GM18526 (cell line): ENCODE data around the gene PSMD13.
"Not testable (repeated sequence)": the region's sequence is repeated elsewhere in the genome, so short reads cannot be mapped to it uniquely, and the experiment has no call there.

Experiments
- POLR2A ChIP-seq: IDR thresholded peaks from 3 replicates; pipeline ENCODE4 v1.6.1; 2011; ENCODE audit not compliant: insufficient read length; ENCODE audit errors: extremely low read depth

PSMD13 gene

DNA sequence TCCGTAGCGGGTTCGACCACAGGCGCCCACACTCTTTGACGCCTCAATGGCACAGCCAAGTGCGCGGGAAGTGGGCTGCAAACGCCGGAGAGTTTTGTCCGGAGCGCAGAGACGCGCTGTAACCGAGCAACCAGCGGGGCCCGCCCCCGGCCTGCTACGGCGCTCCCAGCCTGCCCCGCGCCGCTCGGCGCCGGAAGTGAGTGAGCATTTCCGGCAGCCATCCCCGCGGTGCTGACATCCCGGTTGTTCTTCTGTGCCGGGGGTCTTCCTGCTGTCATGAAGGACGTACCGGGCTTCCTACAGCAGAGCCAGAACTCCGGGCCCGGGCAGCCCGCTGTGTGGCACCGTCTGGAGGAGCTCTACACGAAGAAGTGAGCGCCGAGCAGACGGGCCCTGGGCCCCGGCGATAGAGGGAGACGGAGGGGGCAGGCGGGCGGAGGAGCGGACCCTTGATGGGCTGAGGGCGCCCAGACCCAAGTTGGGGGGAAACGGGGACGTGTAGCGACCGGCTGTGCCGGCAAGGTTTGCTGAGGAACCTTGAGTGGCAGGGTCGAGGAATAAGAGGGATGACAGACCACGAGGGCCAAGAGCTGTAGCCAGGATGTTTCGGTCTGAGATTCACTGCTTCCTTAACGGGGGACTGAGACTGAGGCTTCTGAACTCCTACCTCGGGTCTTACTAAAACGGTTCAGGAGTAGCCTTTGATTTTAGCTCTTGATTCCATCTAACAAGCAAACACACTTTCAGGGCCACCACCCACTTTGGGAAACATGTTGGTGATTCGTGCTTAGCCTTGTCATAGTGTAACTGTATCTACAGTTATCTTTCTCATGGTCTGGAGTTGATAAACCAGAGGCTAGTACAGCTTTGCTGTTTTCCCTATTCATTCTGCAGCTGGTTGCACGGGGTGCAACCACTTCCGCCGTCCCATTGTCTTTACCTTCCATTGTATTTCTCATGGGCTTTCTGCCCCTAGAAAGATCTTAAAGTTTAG is at the start of gene PSMD13:
PSMD13 (plus strand) TSS at position 203 of the 994 bp plus-strand sequence; CDS start at position 277, 74 bp downstream.
- peak; percentile 70 for TF ChIP-seq POLR2A

DNA sequence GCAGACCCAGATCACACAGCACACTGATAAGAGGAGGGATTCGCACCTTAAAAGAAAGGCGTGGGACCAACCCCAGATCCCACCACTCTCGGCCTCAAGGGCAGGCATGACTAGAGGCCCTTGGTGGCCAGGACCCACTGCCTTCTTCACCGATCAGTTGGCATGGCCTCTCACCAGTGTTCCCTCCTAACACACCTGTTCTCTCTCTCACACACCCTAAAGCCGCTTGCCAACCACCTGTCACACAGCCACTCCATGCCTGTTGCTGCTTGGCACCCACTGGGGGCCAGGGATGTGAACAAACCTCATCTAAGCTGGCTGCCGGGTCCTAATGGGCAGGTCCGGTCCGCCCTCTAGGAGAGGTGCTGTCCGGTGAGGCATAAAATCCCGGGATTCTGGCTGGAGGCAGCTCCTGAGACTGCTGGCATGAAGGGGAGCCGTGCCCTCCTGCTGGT is 44.1 kb upstream of the PSMD13 start, which contains the start of gene SCGB1C1:
SCGB1C1 (plus strand) TSS at position 405 of the 455 bp plus-strand sequence; CDS start at position 427, 22 bp downstream.
- not testable (repeated sequence) for TF ChIP-seq POLR2A

DNA sequence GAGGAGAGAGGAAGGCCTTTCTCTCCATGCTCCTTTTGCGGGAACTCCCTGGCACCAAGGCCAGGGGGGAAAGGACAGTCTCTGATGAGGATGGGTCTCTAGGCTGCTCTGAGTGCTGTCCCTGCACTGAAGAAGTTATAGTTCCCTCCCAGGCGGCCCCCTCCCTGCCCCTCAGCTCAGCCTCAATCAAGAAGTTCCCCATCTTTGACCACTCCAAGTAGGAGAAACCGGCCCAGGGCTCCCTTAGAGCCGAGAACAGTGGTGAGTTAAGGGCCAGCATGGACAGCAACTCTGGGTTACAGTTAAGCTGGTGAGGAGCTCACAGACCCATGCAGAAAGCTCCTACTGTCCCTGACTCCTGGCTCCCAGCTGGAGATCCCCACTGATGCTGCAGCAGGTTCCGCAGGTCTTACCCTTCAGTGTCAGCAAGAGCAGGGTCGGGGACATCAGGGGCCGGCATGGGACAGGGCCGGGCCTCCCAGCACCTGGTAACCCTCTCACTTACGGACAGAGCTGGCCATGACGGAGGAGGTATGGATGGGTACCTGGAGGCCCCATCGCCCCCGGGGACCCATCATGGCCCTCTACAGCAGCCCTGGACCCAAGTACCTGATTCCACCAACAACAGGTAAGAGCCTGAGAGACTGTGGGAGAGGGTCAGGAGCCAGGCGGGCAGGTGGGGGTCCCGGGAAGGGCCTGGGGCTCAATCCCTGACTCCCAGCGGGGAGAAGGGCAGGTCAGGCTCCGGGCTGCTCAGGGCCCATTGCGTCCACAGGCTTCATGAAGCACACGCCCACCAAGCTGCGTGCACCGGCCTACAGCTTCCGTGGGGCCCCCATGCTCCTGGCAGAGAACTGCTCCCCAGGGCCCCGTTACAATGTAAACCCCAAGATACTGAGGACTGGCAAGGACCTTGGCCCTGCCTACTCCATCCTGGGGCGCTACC is 39.7 kb upstream of the PSMD13 start:
- no peak for TF ChIP-seq POLR2A

DNA sequence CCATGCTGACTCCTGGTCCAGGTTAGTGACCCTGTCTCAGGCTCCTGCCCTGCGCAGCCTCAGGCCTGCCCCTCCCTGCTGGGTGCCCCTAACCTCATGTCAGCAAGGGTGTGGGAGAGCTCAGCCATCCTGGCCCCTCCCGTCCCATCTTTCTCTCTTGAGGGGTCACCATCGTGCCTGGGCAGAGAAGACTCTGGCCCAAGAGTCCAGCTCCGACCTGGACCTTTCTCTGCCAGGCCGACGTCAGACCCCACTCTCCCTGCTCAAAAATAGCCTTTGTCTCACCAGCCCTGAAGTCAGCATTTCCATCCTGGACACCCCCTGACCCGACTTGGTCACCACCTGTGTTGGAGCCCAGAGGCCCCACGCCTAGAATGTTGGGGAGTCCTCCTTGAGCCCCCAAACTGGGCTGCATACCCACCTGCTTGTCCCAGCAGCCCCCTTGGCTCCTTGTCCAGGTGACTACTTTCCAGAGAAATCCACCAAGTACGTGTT is 39.0 kb upstream of the PSMD13 start:
- no peak for TF ChIP-seq POLR2A

DNA sequence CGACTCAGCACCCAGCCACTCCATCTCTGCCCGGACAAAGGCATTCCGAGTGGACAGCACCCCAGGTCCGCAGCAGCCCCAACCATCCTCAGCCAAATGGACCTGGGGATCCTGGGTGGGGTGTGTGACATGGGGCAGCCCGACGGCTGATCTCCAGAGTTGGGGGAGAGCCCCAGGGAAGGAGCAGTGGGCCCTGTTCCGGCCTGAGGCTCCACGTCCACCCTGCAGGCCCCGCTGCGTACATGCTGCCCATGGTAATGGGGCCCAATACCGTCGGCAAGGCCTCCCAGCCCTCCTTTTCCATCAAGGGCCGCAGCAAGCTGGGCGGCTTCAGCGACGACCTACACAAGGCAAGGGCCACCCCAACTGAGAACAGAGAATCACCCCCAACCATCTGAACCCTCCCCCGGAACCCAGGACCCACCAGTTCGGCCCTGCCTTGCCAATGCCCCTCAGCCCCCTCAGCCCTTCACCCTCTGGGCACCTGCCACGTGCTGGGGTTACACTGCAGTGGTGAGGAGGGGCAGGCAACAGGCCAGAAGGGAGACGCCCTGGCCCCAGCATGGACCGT is 38.5 kb upstream of the PSMD13 start:
- TF ChIP-seq POLR2A: no peak

DNA sequence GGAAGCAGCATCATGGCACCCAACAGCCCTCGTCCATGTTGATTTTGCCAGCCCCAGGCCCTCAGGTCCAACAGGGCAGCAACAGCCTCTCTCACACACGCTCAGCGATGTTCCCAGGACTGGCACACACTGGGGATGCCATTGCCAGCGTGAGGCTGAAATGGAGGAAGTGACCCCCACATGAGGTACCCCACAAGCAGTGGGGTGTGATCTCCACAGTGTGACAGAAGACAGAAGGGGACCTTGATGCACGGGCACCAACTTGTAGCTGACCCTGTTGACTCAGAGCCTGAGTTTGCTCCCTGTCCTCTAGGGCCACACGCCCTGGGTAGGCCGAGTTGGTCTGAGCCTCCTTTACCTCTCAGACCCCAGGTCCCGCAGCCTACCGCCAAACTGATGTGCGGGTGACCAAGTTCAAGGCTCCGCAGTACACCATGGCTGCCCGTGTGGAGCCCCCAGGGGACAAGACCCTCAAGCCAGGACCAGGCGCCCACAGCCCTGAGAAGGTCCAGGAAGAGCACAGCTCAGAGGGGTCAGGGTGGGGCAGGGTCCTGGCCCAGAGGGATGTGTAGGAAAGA is 37.7 kb upstream of the PSMD13 start:
- TF ChIP-seq POLR2A: no peak

DNA sequence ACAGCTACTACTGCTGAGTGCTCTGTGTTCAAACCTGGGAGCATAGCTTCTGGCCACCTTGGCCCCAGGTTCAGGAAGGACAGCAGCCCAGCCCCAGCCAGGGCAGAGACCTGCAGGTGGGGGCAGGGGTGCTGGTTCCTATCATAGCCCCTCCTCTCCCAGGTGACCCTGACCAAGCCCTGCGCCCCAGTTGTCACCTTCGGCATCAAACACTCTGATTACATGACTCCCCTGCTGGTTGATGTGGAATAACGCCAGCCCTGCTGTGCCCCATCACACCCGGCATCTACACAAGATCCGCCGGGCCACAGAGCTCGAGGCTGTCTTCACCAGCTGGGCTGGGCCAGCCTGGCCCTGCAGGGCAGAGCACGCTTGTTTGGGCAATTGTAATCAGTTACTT is 37.0 kb upstream of the PSMD13 start:
- no peak for TF ChIP-seq POLR2A

DNA sequence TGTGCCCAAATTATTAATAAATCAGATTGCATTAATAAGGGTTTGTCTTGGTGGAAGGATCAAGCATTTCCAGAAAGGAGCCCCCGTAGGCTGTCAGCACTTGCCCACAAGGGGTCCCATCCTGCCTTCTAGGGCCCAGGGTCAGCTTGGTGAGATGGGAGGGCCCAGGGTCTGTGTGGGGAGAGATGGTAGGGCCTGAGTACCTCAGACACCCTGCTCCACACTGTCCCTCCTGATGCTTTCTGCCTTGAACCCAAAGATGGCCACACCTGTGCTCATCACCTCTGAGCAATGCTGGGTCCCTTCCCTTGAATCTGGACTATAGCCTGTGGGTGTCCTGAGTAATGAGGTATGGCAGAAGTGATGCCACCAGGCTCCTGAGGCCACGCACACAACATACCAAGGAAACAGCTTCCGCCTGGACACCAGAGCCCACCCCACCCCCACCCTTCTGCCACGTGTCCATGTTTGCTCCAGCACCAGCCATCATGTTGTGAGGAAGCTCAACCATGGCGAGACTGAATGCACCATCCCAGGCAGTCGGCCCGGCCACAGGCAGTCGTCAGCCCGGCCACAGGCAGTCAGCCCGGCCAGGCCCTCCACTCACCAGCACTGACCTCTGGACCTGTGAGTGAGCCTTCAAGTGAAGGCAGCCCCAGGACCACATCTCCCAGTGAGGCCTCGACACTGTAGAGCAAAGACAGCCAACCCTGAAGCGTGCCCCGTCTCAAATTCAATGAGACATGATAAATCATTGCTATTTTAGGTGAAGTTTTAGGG is 36.4 kb upstream of the PSMD13 start:
- TF ChIP-seq POLR2A: no peak

DNA sequence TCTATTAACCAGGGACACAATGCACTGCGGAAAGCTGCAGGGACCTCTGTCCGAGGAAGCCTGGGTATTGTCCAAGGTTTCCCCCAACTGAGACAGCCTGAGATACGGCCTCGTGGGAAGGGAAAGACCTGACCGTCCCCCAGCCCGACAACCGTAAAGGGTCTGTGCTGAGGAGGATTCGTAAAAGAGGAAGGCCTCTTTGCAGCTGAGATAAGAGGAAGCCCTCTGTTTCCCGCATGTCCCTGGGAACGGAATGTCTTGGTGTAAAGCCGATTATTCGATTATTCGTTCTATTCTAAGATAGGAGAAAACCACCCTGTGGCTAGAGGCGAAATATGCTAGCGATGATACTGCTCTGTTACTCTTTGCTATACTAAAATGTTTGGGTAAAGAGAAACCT is 34.8 kb upstream of the PSMD13 start:
- TF ChIP-seq POLR2A: no peak

DNA sequence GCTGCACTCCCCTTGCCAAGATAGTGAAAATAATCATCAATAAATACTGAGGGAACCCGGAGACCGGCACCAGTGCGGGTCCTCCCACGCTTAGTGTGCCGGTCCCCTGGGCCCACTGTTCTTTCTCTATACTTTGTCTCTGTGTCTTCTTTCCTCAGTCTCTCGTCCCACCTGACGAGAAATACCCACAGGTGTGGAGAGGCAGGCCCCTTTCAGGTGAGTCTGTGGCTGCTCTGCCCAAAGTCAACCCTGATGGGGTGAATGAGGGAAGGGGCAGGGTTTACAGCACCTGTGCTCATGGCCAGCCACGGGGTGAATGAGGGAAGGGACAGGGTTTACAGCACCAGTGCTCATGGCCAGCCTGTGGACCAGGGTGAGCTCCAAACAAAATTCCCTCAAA is 34.3 kb upstream of the PSMD13 start:
- TF ChIP-seq POLR2A: no peak

DNA sequence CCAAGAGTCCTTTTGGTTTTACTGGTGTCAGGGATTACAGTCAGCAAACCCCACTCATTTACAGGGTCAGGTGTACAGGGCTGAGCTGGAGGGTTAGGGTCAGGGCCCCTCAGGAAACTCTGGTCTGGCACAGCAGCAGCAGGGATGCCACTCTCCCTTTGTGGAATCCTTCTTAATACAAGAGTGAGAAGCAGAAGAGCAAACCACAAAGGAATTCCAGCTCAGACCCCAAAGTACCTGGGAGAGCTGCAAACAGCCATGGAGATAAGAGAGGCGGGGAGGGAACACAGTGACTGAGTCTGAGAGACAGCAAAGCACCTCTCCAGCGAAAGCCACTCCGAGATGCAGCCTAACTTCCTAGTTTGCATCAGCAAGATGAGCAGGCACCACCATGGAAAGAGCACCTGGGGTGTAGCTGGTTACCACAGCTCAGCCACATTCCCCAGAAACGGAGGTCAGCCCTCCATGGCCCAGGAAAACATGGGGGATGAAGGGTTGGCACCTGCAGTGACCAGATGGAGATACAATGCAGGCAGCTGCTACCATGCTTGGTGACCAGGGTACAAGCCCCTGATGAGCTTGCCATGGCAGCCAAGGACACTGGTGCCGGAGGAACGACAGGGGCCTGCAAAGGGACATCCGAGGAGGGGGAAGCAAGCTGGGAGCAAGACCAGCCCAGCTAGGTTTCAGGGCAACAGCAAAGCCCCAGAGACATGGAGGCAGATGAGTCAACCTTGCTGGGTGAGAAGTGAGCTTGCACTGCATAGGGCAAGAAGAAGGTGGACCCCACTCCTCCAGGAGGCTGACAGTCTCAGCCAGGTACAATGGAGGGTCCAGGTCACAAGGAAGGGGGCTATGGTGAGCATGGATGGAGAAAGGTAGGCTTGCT is 33.5 kb upstream of the PSMD13 start:
- no peak for TF ChIP-seq POLR2A

DNA sequence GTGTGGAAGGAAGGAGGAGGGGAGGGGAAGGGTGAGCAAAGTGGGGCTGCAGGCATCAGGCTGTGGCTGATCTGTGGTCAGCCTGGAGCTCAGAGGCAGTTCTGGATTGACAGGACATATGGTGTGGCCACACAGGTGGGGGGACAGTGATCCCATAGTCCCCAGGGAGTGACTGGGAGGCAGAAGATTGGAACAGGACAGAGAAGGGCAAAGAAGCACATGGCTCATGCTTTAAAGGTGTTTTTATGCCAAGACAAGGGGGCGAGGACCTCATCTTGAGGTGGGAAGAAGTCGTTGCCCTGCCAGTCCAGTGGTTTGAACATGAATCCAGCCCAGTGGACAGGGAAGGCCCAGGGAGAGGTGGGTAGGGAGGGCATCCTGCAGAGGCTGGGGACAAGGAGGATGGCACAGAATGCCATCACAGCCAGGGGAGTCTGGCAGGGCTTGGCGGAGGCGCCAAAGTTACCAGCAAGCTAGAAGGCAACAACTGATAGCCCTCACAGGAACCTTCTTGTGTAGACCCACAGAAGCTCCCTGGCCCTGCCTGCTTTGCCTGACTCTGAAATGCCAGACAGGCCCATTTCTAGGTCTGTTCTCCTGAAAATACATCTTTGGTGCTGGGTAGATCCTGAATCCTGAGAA is 32.7 kb upstream of the PSMD13 start:
- no peak for TF ChIP-seq POLR2A
